Gastroesophageal sphincter (tissue), 4 donors: ENCODE results near the gene GP9. TPM values are rescaled to one million over a fixed set of nuclear protein-coding genes. Genes with fewer than 3 reads are reported as not detected.

ENCODE experiments used
- ATAC-seq: fragments of 150-250 bp; one replicate; pipeline ENCODE4 v1.9.1; 2016; ENCODE audit warnings: mild to moderate bottlenecking, moderate library complexity
- H3K27ac ChIP-seq, 4 donors: fragments of 200-600 bp; sonication (generic) in 3 of 4; 1 replicate in 3 of 4; 2 replicates in 1 of 4; pipeline ENCODE4 v1.5.1; 2016 to 2019
- H3K27me3 ChIP-seq: fragments of 200-600 bp; sonication (generic); one replicate; pipeline ENCODE4 v1.5.1; 2019
- H3K36me3 ChIP-seq, 2 donors: fragments of 200-600 bp; sonication (generic); one replicate each; pipeline ENCODE4 v1.5.1; 2019; ENCODE audit warnings: control low read depth in 1 of 2
- H3K4me1 ChIP-seq, 3 donors: fragments of 200-600 bp; sonication (generic); 1 replicate in 2 of 3; 2 replicates in 1 of 3; pipeline ENCODE4 v1.5.1; 2016 to 2019; ENCODE audit warnings: control low read depth in 2 of 3
- H3K4me3 ChIP-seq, 2 donors: fragments of 200-600 bp; sonication (generic); one replicate each; pipeline ENCODE4 v1.5.1; 2019; ENCODE audit warnings: mild to moderate bottlenecking in 1 of 2, moderate library complexity in 1 of 2
- H3K9me3 ChIP-seq, 3 donors: fragments of 200-600 bp; sonication (generic); one replicate each; pipeline ENCODE4 v1.5.1; 2017 to 2019; ENCODE audit warnings: control low read depth in 2 of 3
- EP300 ChIP-seq: sonication (generic); formaldehyde crosslinking; IDR thresholded peaks from one replicate; pipeline ENCODE4 v1.6.1; 2017; ENCODE audit warnings: antibody characterized with exemption, mild to moderate bottlenecking
- POLR2A ChIP-seq, 2 donors: fragments of 450-650 bp; IDR thresholded peaks; one replicate each; pipeline ENCODE4 v1.6.1; 2017; ENCODE audit warnings: antibody characterized with exemption in 2 of 2, mild to moderate bottlenecking in 2 of 2, moderate library complexity in 1 of 2
- POLR2AphosphoS5 ChIP-seq: sonication (generic); formaldehyde crosslinking; IDR thresholded peaks from one replicate; pipeline ENCODE4 v1.6.1; 2017; ENCODE audit warnings: antibody characterized with exemption
- WGBS, 2 donors: methylation state at CpG; one replicate each; pipeline ENCODE4 v1.1.5; 2018; ENCODE audit warnings: low coverage in 1 of 2; 5-methylcytosine and 5-hydroxymethylcytosine counted together
- total RNA-seq, 4 donors: library from RNA; depleted of rRNA; stranded (reverse); fragments of >200 nt; gene quantifications; one replicate each; pipeline ENCODE4 v1.1.0, GENCODE V29; 2016
- TF ChIP-seq, protein P1 (sequence below), 4 experiments: fragments of 200-600 bp in 2 of 4; fragments of 450-650 bp in 2 of 4; sonication (generic) in 1 of 4; IDR thresholded peaks; one replicate each; pipeline ENCODE4 v1.5.1; 2017 to 2019; ENCODE audit warnings: antibody characterized with exemption in 4 of 4, mild to moderate bottlenecking in 2 of 4, moderate library complexity in 2 of 4

The GP9 gene
- total RNA-seq, 4 donors from 2014 or later: not detected

DNA sequence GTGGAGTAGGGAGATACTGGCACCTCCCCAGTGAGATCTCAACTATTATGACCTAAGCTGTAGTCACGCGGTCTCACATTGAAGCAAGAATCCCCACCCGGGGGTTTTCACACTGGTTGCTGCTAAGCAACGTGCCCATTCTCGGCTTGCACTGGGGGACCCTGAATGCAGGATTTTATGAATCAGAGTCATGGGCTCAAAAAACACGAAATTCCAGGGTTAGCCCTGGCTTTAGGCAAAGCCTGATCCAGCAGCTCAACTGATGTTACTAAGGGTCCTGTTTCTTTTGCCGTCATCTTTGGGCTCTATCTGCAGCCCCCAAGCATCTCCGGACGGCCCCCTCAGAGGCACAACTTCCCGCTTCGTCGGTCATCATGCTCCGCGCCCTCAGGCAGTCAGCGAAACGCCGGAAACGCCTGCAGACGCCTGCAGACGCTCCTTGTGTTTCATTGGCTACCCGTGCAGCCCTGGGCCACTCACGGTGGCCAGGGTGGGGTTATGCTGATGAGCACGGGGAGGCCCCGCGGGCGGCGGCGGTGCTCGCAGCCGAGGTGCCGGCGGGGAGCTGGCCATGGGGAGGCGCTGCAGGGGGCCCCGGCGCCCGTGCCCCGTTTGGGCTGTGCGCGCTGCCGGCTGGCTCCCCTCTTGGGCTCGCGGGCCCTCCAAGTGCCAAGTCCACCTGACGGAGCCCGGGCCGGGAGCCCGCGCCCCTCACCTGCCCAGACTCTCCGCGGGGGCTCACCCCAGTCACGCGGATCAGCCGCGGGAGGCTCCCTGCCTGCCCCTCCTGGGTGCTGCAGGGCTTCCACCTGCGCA, 33.6 kb upstream of the GP9 start:
- H3K4me1 ChIP-seq: peaks cover 3 to 50% (median 21%) of the 10 kb centered on the region in 3 donors
- 9 to 21% methylated on average over 4 to 20 of the region's 54 CpGs for WGBS, 2 donors
- H3K9me3 ChIP-seq: no peaks in the 10 kb centered on the region
- peaks cover 0 to 5% of the 10 kb centered on the region in 2 donors for H3K36me3 ChIP-seq
- ATAC-seq: peak; percentile 95
- H3K27me3 ChIP-seq: no peaks in the 10 kb centered on the region
- peak; percentile 39 to 52 for TF ChIP-seq POLR2A (IDR thresholded peaks at IDR 0.05)
- TF ChIP-seq POLR2AphosphoS5: peak; percentile 84
- TF ChIP-seq, protein P1, sequence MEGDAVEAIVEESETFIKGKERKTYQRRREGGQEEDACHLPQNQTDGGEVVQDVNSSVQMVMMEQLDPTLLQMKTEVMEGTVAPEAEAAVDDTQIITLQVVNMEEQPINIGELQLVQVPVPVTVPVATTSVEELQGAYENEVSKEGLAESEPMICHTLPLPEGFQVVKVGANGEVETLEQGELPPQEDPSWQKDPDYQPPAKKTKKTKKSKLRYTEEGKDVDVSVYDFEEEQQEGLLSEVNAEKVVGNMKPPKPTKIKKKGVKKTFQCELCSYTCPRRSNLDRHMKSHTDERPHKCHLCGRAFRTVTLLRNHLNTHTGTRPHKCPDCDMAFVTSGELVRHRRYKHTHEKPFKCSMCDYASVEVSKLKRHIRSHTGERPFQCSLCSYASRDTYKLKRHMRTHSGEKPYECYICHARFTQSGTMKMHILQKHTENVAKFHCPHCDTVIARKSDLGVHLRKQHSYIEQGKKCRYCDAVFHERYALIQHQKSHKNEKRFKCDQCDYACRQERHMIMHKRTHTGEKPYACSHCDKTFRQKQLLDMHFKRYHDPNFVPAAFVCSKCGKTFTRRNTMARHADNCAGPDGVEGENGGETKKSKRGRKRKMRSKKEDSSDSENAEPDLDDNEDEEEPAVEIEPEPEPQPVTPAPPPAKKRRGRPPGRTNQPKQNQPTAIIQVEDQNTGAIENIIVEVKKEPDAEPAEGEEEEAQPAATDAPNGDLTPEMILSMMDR (IDR thresholded peaks at IDR 0.05): peak in 3 of 4 experiments; percentile 81 to 84 (median 83)
- TF ChIP-seq EP300: no peak
- peak overlapping the region; percentile 32 to 59 for H3K4me3 ChIP-seq
- peak overlapping the region in 3 of 4 donors; percentile 67 to 81 (median 71) for H3K27ac ChIP-seq

DNA sequence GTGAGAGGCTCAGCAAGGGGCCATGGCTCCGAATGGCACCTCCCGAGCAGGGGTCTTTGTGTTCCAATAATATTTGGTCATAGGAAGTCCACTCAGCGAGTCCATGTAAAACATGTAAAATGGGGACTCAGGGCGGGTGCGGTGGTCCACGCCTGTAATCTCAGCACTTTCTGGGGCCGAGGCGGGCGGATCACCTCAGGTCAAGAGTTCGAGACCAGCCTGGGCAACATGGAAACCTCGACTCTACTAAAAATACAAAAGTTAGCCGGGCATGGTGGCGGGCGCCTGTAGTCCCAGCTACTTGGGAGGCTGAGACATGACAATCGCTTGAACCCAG, 33.1 kb upstream of the GP9 start:
- Histone ChIP-seq H3K4me3 (peak overlapping the region; percentile 32 to 59), H3K36me3 (peaks cover 0 to 5% of the 10 kb centered on the region in 2 donors), H3K27me3 (no peaks in the 10 kb centered on the region), H3K27ac (peak overlapping the region in 3 of 4 donors; percentile 66 to 81 (median 67)), H3K9me3 (no peaks in the 10 kb centered on the region), H3K4me1 (peaks cover 3 to 45% (median 21%) of the 10 kb centered on the region in 3 donors)
- WGBS, 2 donors: 74 to 75% methylated on average over 8 to 11 of the region's 15 CpGs
- no peak for ATAC-seq
- TF ChIP-seq EP300: no peak
- no peak for TF ChIP-seq POLR2AphosphoS5
- TF ChIP-seq, protein P1 (IDR thresholded peaks at IDR 0.05): no peak
- TF ChIP-seq POLR2A (IDR thresholded peaks at IDR 0.05): no peak

GRCh38 chr3:129028866-129029265, 31.7 kb upstream of the GP9 start:
- Histone ChIP-seq H3K9me3 (no peaks in the 10 kb centered on the region), H3K27me3 (no peaks in the 10 kb centered on the region), H3K36me3 (peaks cover 0 to 14% of the 10 kb centered on the region in 2 donors), H3K27ac (no peak overlapping the region), H3K4me1 (peaks cover 3 to 38% (median 21%) of the 10 kb centered on the region in 3 donors), H3K4me3 (no peak overlapping the region)
- 89 to 92% methylated on average over 3 to 13 of the region's 13 CpGs for WGBS, 2 donors
- no peak for TF ChIP-seq POLR2AphosphoS5
- TF ChIP-seq, protein P1 (IDR thresholded peaks at IDR 0.05): no peak
- no peak for TF ChIP-seq POLR2A (IDR thresholded peaks at IDR 0.05)
- TF ChIP-seq EP300: no peak
- ATAC-seq: no peak

DNA sequence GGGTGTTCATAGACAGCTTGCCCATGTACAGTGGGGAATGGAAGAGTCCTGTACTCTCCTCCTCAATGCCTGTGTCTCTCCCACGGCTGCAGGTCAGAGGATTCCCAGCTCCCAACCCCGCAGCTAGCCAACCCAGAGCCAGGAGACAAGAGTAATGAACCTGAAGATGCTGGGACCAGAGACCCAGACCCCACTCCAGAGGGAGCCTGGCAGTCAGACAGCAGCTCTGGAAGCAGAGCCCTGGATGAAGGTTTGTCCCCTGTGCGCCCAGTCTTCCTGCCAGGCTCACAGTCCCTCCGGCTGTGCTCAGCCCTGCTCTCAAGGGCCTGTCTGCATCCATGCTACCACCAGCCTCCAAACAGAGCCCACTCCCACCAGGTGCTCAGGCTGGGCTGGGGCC, 30.0 kb upstream of the GP9 start:
- Histone ChIP-seq H3K4me3 (no peak overlapping the region), H3K9me3 (no peaks in the 10 kb centered on the region), H3K36me3 (peaks cover 0 to 14% of the 10 kb centered on the region in 2 donors), H3K27me3 (no peaks in the 10 kb centered on the region), H3K4me1 (peaks cover 3 to 27% (median 15%) of the 10 kb centered on the region in 3 donors), H3K27ac (no peak overlapping the region)
- no CpG with 5 or more reads among the region's 4 CpGs for WGBS, 2 donors
- ATAC-seq: no peak
- TF ChIP-seq, protein P1 (IDR thresholded peaks at IDR 0.05): no peak
- no peak for TF ChIP-seq POLR2A (IDR thresholded peaks at IDR 0.05)
- TF ChIP-seq EP300: no peak
- TF ChIP-seq POLR2AphosphoS5: no peak
